ENCODE measurements around the gene CFAP410.
"Not testable (repeated sequence)": the region's sequence is repeated elsewhere in the genome, so short reads cannot be mapped to it uniquely, and the experiment has no call there.

The CFAP410 gene

DNA sequence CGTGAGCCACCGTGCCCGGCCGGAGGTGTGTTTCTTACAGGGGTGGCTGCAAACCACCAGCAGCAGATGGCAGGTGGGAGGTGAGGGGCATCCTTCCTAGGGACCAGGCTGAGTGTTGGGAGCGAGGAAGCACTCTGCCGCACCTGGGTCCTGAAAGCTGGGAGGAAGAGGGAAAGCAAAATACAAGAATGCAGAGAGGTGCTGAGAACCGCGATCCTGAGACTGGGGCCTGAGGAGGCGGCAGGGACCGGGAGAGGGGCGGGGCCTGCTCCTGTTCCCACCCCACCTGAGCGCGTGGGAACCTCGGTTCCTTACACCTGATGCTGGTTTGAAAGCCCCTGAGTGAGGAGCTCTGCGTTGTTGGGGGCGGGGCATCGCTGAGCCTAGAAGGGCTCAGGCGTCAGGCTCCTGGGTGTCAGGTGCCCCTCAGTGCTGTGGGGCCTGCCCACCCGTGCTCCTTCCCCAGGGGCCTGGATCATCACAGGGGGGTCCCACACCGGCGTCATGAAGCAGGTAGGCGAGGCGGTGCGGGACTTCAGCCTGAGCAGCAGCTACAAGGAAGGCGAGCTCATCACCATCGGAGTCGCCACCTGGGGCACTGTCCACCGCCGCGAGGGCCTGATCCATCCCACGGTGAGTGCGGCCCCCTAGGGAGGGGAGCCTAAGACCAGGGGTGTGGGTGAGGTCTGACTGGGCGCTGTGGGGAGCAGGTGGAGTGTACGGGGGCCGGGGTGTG lies 29.7 kb upstream of the CFAP410 start:
- no peak for DNase-seq

DNA sequence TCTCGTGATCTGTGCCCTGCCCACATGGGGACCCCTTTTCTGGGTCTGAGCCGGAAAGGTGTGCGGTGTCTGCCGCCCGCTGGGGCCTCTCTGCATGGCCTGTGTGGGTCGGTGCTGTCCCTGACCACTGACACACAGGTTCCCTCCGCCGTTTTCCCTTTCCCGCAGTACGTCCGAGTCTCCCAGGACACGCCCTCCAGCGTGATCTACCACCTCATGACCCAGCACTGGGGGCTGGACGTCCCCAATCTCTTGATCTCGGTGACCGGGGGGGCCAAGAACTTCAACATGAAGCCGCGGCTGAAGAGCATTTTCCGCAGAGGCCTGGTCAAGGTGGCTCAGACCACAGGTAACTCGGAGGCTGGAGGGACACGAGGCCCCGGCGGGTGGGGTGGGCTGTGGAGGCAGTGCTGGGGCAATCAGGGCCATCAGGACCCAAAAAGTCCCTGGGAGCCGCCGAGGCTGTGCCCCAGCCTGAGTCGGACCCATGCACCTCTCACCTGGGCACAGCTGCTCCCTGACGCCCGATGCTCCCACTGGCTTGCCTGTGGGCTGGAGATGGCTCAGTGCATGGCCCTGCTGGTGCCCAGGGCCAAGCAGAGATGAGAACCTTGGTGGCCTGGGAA lies 27.5 kb upstream of the CFAP410 start:
- no peak for DNase-seq

DNA sequence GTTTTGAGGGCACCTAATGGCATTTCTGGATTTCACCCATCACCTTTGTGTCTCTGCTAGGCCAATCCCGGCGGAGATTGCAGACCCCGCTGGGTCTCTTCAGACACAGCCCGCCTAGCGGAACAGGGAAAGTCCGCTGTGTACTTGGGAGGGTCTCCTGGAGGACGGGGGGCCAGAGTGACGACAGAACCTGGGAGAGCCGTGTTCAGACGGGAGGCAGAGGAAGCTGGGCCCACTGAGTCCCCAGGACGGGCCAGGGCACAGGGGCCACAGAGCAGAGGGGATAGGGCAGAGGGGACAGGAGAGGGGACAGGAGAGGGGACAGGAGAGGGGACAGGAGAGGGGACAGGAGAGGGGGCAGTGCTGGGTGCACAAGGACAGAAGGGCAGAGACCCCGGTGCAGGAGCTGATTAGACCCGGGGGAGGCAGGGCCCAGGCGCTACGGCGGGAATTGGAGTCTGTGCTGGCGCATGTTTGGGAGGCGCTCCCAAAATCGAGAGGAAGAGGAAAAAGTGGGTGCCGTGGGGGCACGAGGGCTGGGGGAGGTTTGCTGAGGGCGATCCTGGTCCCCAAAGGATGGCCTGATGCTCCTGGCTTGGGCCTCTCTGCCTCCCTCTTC lies 26.9 kb upstream of the CFAP410 start:
- no peak for DNase-seq

DNA sequence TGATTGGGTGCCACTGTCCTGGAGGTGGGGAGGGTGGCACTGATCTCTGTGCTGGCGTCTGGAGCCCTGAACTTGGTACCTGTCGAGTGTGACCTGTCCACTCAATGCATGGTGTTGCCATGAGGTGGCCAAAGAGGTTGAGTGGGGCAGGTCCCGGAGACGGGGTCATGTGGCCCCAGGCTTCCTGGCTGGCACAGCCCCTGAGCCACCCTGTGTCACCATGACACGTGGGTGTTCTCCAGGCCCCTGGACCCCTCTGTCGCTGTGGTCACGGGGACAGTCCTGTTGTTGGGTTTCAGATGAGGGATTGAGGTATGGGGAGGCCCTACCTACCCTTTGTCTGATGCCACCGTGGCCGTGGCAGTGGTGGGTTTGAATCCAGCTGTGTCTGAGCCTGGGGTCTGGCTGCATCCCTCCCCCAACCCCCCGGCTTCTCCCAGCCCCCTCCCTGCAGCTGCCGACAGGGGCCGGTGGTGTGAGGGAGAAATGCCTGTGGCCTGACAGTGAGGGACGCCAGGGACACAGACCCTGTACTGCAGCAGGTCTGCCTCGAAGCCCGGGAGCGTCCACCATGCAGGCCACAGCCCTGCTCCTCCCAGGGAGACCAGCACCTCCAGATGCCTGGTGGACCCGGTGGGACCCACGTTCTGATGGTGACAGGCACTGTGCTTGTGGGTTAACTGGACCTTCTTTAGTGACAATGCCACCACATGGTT lies 26.2 kb upstream of the CFAP410 start:
- no peak for DNase-seq

DNA sequence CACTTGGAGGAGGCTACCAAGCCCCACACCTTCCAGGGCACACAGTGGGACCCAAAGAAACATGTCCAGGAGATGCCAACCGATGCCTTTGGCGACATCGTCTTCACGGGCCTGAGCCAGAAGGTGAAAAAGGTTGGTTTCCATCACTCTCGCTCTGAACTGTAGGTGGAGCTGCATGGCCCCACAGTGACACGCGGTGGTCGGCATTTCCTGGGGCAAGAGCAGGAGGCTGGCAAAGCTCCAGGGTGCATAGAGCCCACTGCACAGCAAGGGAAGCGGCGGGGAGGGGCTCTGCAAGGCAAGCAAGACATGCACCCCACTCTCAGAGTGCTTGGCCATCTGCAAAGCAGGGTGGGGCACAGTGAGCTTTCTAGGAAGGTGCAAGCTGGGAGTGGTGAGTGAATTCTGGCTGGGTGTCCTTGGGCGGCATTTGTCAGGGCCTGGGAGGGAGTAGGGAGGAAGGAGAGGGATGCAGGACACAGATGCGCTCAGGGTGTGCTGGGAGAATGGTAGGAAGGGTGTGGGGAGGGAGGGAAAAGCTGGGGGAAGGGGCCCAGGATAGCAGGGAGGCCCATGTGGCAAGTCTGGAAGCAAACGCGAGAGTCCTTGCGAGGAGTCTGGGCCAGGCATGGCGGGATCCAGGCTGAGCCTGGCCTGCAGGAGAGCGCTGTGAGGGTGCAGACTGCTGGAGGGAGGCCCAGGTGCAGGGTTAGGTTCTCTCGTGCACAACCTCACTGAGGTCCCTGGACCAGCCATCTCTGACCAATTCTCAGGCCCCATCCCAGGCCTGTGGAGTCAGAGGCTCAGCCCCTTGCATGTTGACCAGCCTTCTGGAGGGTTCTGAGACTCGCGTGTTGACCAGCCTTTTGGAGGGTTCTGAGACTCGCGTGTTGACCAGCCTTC lies 25.2 kb upstream of the CFAP410 start:
- DNase-seq: no peak

DNA sequence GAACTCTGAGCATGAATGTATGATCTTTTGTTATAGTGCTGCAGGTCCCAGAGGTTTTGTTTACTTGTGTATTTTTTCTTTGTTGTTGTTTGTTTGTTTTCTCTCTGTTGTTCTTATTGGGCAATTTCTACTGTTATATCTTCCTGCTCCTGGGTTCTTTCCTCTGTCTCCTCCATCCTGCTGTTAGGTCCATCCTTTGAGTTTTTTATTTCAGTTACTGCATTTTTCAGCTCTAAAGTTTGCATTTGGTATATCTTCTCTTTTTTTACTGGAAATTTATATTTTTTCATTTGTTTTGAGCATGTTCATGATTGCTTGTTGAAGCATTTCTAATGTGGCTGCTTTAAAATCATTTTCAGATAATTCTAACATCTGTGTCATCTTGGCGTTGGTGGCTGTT lies 24.1 kb upstream of the CFAP410 start:
- no peak for DNase-seq

DNA sequence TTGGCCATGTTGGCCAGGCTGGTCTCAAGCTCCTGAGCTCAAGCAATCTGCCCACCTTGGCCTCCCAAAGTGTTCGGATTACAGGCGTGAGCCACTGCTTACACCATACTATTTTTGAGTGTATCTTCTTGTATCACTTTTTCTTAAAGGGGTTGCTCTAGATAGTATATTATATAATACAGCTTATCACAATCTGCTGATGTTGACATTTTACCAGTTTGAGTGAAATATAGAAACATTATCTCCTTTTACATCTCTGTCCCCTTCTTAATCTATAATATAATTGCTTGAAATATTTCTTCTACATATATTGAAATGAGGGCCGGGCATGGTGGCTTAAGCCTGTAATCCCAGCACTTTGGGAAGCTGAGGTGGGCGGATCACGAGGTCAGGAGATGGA lies 22.7 kb upstream of the CFAP410 start:
- not testable (repeated sequence) for DNase-seq

DNA sequence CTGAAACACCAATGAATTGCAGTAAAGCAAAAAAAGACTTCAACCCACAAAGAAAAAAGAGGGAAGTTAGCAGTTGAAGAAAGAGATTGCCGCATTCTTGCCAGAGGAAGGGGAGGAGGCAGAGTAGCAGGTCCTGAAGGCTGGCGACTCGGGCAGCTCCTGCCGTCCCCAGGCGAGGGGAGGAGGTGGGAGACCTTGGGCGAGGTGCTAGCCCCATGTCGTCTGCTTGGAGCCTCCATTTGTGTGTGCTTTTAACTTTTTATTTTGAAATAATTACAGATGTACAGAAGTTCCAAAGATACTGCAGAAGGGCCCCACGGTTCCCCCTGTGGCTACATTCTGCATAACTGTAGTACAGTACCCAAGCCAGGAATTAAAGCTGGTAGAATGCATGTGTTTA lies 21.0 kb upstream of the CFAP410 start:
- DNase-seq: no peak

DNA sequence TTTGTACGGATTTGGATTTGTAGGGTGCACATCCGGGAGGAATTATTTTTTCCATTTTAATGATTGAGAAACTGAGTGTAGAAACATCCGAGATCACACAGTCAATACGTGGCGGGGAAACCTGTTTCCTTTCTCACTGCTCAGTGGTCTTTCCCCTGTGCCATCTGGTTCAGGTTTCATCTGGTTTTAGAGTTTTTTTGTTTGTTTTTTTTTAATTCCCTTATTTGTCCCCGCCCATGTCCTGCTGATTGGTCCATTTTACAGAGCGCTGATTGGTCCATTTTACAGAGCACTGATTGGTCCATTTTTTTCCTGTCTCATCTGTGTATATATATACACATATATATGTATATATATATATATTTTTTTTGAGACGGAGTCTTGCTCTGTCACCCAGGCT lies 20.2 kb upstream of the CFAP410 start:
- no peak for DNase-seq

DNA sequence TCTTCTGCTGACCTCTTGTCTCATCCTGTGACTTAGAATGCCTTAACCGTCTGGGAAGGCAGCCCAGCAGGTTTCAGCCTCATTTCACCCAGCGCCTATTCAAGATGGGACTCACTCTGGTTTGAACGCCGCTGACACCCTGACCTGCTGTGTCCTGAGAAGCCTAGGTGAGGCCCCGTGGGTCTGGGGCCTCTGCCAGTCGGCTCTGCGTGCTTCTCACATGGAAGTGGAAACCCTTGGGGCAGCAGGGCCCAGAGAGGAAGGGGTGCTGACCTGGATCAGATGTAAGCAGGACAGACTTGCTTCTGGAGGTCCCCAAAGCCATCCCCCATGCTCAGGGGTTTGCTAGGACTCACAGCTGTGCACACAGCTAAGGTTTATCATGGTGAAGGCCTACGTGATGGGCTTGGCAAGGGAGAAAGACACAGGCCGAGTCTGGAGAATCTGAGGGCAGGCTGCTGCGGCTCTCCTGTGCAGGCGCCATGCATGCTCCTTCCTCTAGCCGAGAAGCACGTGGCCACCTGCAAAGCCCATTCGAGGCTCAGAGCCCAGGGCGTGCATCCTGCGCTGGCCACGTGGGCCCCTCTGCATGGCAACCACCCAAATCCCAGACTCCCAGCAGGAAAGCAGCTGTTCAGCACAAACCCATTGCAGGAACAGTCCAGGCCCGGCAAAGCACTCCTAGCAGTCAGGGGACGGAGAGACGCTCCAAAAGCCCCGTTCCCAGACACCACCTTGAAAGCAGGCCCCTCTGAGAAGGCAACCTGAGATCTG lies 18.1 kb upstream of the CFAP410 start:
- peak; percentile 65 for DNase-seq

DNA sequence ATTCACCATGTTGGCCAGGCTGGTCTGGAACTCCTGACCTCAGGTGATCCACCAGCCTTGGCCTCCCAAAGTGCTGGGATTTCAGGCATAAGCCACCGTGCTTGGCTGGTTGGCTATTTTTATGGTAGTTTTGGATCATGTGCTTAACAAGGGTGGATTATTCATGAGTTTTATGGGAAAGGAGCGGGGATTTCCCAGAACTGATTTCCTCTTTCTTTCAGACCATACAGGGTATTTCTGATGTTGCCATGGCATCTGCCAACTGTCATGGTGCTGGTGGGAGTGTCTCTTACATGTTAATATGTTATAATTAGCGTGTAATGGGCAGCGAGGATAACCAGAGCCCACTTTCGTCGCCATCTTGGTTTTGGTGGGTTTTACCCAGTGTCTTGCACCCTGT lies 17.4 kb upstream of the CFAP410 start:
- no peak for DNase-seq

DNA sequence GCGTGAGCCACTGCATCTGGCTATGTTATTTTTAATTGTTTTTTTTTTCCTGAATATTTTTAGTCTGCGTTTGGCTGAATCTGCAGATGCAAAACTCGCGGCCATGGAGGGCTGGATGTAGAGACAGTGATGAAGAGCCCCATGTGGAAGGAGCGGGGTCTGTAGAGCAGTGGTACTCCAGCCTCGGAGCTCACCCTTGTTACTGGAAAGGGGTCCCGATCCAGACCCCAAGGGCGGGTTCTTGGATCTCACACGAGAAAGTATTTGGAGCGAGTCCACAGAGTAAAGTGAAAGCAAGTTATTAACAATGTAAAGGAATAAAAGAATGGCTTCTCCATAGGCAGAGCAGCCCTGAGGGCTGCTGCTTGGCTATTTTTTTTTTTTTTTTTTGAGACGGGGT lies 17.0 kb upstream of the CFAP410 start:
- no peak for DNase-seq

DNA sequence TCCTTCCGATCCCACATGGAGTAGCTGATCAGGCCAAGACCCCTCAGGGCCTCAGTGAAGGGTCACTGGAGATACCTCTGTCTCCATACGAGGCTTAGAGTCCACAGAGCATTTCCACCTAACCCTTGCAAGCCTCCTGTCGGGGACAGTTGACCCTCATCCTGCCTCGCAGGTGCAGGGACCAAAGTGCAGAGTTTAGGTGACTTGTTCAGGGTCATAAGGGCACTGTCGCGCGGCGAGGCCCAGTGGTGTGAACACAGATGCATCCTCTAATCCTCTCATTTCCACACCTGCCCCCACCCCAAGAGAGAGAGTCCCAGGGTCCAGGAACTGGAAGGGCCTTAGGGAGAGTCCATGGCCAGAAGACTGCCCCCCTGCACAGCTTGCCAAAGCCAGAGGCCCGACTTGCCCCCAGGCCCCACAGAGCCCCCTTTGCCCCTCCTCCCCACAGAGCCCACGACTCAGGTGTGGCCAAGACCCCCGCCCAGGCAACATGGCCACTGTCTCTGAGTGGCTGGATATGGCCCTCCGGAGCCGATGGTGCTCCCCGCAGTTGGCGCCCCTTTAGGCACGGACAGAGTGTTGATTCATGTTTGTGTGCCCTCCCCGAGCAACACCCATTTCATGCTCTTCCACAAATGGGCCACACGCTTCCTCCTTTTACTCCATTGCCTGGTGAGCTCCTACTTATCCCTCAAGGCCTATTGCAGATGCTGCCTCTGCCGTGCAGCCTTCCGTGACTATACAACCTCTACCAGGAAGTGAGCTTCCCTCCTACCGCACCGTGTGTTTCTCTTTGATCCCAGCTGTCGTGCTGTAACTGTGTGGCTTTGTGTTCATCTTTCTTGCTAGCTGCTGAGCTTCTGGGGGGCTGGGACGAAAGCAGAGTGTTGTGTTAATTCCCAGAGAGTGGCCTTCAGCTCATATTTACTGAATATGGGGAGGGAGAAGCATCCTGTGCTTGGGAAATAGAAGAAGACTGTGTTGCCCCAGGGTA lies 15.9 kb upstream of the CFAP410 start:
- DNase-seq: no peak

DNA sequence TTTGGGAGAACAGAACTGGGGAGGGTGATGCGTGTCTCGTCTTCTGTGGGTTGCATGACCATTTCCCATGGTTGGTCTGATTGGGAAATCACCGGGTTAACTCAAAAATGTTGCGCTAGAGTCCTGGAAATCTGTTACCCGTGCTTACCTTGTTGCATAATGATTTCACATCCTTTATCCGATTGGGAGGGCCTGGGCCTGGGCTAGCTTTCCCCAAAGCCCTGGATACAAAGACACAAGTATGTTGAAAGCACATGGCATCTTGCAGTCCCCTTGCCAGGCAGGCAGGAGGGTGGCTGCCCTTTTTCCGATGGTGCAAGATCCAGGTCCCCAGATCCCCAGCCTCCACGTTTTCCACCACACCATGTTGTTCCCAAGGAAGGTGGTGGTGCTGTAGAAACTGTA lies 14.8 kb upstream of the CFAP410 start:
- no peak for DNase-seq

DNA sequence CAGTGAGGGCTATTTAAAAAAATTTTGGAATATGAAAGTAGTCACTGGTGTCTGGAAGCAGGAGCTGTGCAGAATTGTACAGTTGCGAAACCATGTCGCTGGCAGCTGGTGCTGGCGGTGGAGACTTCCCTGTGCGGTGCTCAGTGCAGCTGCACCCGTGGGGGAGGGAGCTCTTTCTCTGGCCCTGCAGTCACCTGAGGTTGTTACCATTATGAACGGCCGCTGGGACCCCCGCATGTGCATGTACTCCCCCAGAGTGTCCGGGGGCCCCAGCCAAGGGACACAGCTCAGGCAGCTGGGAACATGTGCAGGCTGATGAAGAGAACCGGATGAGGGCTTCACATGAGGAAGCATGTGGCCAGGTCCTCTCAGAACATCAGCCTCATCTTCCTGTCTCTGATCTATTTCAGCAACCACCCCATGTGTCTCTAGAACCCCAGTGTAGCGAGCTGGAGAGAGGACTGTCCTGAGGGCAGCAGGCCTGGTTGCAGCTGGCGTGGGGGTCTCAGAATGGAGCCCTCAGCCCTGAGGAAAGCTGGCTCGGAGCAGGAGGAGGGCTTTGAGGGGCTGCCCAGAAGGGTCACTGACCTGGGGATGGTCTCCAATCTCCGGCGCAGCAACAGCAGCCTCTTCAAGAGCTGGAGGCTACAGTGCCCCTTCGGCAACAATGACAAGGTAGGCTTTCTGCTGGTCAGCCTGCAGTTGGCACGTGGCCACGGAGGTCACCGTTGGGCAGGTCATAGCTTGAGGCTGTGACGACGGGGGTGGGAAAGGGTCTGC lies 14.2 kb upstream of the CFAP410 start, which contains the start of gene TRPM2:
TRPM2 (plus strand) TSS at position 431 of the 780 bp plus-strand sequence; CDS start at position 511, 80 bp downstream.
- peak; percentile 82 for DNase-seq

DNA sequence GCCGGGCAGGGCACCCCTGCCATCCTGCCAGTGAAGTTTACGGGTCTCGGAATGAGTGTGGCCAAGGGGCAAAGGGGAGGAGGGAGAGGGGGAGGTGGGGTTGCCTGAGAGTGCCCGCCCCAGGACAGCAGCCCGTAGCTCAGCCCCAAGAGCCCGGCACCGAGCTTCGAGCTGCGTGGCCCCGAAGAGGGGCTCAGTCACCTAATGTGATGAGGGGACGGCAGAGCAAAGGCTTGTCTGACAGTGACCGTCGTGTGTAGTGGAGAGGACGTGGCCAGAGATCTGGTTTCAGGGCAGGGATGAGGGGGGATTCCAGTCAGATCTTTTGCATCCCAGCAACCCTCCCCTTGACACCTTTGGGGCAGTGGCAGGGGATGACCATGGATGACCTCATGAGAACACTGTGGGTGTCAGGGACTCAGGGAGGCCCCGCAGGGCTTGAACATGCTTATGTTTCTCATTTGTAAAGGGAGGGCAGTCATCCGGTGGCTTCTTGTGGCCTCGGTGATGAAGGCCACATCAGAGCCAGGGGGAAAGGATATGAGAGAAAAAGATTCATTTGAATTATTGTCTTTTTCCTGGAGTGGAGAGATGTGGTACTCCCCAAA lies 13.2 kb upstream of the CFAP410 start:
- DNase-seq: no peak

DNA sequence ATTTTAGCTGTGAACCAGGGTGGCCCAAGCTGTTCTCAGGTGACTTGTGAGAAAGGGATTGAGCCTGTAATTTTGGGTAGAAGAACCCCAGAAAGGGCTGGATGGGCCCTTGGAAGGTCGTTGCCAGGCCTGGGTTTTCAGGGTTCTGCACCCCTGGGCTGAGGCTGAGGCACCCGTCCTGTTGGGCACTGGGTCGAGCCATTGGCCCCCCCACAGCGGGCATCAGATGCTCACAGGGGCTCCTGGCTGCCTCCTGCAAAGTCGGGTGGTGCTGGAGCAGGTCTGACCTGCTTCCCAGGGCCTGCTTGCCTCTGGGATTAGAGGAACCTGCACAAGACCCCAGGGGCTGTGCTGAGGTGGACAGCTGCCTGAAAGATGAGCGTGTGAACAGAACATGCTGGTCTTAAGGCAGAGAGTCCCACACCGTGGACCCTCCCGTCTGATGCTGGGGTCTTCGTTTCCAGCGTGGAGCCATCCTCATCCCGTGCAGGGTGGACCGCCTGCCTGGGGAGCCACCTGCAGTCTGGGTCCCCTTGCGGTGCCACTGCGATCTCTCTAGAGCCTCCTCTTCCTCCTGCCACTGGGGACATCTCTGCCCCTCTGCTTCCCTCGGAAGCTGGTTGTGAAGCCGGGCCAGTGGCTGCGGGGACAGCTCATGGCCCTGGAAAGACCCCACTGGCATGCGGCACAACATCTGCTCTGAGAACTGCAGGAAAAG lies 12.5 kb upstream of the CFAP410 start:
- no peak for DNase-seq

DNA sequence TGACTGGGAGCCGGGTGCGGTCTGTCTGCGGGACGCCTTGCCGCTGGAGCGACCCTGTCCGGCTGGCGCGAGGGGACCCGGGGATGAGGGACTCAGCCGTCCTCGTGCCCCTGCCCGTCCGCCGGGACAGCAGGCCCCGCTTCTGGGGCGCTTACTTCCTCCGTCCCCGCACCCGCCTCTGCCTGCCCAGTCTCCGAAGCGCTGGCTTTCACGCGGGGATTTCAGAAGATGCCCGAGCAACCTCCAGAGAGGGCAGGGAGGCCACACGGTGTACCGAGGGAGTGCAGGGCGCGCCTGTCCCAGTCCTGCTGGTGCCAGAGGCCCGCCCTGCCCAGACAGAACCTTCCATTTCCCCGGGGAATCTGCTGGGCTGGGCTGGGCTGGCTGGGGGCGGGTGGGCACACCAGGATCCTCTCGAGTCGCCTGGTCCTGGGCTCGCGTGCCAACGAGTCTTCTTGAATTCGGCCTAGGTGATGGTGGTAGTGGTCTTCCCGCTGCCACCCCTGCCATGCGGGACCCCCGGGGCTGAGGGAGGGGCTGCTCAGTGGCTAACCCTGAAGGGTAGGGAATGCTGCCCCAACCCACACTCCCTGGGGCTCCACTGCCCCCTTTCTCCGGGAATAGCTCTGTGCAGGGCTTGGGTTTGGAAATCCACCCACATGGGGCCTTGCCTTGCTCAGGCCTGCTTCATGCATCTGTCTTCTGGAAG lies 11.7 kb upstream of the CFAP410 start:
- DNase-seq: no peak
